Stimulated activated CD8-positive, alpha-beta memory T cell treated with anti-CD3 and anti-CD28 coated beads, Interleukin-15, amount 100 ng/mL, for 48 hours (primary cell): Measurements from ENCODE around the gene SCAMP4.

Experiments
- DNase-seq, 2 donors: peaks; one replicate each; pipeline ENCODE4 v3.0.0-alpha.2; 2020; ENCODE audit warnings: low read depth in 2 of 2

SCAMP4 gene

DNA sequence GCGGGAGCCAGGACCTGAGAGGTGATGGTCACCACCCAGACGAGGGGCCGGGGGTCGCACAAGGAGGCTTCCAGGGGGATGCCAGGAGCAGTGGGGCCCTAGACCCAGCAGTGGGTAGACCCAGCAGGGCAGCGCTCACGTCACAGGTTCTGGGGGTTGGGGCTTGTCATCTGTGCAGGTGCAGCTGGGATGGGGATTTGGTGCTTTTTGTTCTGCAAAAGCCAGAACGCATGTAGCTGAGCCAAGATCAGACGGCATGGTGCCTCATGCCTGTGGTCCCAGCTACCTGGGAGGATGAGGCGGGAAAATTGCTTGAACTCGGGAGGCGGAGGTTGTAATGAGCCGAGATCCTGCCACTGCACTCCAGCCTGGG is 50.9 kb downstream of the SCAMP4 start:
- no peak for DNase-seq

DNA sequence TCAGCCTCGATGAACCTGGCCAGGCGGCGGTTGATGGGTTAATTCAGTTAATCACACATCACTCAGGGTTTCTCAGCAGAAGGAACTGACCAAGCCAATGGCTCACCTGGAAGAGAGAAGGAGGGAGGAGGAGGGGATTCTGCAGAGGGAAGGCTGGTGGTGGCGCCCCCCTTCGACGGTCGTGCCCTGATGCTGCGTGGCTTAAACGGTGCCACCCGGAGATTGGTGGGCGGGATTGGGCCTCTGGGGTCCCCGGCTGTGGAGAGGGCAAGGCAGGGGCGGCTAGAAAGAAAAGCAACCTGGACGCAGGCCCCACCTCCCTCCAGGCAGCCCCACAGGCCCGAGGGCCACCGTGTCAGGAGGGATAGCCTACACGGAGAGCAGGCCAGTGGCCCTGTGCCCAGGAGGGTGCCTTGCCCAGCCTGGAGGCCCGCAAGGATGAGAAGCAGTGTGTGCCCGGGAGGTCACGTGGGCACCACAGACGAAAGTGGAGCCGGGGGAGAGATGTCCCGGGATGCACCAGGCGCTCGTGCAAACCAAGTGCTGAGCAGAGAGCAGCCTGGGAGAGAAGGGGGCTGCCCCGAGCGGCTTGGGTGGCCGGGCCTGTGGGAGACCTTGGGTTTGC is 51.8 kb downstream of the SCAMP4 start:
- DNase-seq: no peak

DNA sequence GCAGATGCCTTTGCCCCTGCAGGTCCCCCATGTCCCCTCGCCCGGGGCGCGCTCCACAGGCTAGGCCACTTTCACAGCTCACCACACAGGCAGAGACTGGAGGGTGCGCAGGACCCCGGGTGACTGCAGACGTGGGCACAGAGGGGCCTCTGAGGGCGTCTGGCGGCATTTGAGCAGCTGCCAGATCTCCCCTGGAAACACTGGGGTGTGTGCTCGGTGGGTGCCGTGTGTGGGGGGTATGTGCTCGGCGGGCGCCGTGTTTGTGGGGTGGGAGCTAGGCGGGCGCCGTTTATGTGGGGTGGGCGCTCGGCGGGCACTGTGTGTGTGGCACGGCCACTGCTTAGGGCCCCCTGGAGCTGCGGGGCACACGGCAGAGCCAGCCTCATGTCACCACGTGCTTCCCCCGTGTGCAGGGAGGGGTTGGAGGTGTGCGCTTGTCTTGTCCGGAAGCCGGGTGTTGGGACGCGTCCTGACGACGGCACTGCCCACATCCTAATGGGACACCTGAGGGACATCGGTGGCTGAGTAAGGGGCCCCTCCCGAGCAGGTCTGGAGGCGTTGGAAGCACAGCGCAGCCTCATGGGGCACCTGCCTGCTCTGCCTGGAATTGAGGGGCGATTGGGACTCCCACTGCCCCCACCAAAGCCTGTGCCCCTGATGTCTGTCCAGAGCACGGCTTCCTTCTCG is 52.5 kb downstream of the SCAMP4 start:
- DNase-seq: no peak

GRCh38 chr19:1959928-1960589 is 54.9 kb downstream of the SCAMP4 start:
- no peak for DNase-seq

GRCh38 chr19:1961000-1961883 is 56.0 kb downstream of the SCAMP4 start:
- no peak for DNase-seq

GRCh38 chr19:1962674-1963073 is 57.5 kb downstream of the SCAMP4 start:
- no peak for DNase-seq

DNA sequence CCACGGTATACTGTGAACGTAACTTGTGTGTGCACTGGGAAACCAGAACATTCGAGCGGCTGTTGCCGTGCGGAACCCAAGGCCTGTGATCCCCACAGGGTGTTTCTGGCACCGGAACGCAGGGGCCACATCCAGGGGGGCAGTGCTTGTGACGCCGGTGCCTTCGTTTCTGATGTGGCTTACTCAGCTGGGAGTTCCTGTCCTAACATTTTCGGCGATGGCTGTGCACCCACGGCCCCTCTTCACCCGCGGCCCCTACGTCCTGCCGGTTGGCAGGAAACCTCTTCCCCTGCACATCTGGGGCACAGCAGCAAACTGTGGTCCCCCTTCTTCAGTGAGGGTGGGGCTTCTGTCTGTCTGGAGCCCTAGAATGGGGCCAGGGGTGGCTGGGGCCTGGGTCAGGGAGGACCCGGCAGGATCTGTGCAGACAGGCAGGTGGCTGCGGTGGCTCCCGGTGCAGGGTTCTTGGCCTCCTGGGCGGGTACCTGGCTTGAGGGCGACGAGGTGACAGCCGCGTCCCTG is 61.9 kb downstream of the SCAMP4 start:
- DNase-seq: no peak

DNA sequence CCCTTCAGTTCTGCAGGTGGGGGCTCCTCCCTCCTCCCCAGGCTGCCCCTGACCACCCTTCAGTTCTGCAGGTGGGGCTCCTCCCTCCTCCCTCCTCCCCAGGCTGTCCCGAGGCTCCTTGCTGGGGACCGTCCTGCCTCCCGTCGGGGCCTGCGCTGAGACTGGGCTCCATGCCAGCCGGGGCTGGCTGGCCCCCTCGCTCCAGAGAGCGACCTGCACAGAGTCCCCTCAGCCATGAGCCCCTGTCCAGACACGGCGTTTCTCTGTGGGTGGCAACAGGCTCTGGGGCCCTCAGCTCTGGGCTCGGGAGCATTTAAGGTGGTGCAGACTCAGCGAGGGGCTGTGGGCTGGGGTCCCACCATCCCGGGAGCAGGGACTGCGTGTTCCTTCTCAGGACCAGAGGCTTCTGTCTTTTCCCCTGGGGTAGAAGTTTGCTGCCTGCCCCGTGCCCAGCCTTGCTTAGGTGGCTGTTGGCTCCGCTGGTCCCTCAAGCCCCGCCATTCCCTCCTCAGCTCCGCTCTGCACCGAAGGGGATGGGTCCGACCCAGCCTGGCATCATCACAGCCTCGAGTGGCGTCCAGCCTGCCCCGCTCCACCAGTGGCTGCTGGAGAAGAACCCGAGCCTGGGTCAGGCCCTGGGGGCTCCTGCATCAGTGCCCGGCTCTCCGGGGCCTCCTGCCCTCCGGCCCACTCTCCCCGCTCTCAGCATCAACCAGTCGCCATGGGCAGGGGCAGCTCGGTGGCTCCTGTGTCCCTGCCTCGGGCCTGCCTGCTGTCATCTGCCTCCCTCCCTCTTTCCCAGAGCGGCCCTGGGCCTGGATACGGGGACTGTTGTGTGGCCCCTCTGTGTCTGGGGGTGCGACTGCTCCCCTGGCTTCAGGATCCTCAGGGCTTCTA is 63.3 kb downstream of the SCAMP4 start:
- DNase-seq: no peak

DNA sequence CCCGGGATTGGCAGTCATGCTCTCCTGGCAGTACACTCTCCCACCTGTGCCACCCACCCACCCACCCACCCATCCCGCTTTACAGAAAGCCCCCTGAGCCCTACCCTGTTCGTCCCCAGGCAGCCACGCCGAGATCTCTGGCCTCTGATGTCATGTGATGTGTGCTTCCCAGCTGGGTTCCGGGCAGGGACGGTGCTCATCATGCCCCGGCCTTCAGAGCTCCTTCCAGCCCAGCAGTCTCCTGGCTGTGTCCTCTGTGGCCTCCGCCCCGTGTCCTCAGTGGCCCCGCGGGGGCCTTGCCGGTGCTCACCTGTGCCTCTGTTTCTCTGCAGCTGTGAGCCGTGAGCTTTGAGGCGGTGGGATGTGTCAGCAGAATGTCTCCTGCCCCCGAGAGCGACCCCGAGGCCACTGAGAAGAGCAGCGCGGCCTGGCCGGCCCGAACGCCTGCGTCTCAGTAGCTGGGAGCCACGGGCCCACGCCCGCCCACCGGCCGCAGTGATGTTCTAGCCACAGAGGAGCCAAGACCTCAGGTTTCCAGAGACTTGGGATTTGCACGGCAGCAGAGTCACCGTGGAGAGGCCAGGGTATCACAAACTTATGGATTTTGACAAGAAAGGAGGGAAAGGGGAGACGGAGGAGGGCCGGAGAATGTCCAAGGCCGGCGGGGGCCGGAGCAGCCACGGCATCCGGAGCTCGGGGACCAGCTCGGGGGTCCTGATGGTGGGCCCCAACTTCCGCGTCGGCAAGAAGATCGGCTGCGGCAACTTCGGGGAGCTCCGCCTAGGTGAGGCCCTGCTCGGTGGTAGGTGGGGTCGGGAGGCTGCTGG is 64.2 kb downstream of the SCAMP4 start:
- no peak for DNase-seq

- no peak for DNase-seq
Measured at GRCh38 chr19:1970003-1970805, 65.0 kb downstream of the SCAMP4 start.

GRCh38 chr19:1970806-1971502 is 65.8 kb downstream of the SCAMP4 start:
- no peak for DNase-seq

GRCh38 chr19:1974381-1975161 is 69.4 kb downstream of the SCAMP4 start:
- DNase-seq: no peak

DNA sequence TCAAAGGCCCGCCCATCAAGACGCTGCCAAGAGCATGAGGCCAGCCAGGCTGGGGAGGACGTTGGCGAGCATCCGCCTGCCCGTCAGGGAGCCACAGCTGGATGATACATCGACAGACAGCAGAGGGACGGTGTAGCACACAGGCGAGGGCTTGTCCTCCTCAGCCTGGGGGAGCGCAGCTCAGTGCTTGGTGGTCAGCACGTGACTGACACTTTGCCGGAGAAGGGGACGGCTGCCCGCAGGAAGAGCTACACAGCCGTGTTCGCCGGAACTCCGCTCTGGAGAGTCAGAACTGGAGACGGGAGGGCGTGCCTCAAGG is 69.9 kb downstream of the SCAMP4 start:
- DNase-seq: no peak
